Progenitor cell of endocrine pancreas (in vitro differentiated cells): ENCODE results near the gene MOB3B. TPM values are rescaled to one million over a fixed set of nuclear protein-coding genes. Genes with fewer than 3 reads are reported as not detected.

Source experiments
- DNase-seq: peaks from one replicate; pipeline ENCODE4 v3.0.0; 2021; ENCODE audit warnings: low spot score; ENCODE audit not compliant: unreplicated experiment
- H3K27ac Mint-ChIP-seq: 2 replicates; pipeline ENCODE4 v1.8.0; 2021; ENCODE audit warnings: mild to moderate bottlenecking, moderate library complexity, mixed read lengths
- H3K27me3 Mint-ChIP-seq: 2 replicates; pipeline ENCODE4 v1.8.0; 2021; ENCODE audit warnings: mixed read lengths
- H3K36me3 Mint-ChIP-seq: 2 replicates; pipeline ENCODE4 v1.8.0; 2022; ENCODE audit warnings: mixed read lengths; ENCODE audit not compliant: insufficient read depth
- H3K4me1 Mint-ChIP-seq: 2 replicates; pipeline ENCODE4 v1.8.0; 2021; ENCODE audit warnings: low read depth, mixed read lengths
- H3K4me3 Mint-ChIP-seq: 2 replicates; pipeline ENCODE4 v1.8.0; 2021; ENCODE audit warnings: low read depth, mild to moderate bottlenecking, moderate library complexity, mixed read lengths
- H3K9me3 Mint-ChIP-seq: 2 replicates; pipeline ENCODE4 v1.8.0; 2021; ENCODE audit warnings: low read depth, mixed read lengths
- CTCF ChIP-seq: fragments of 200-600 bp; sonication (generic); IDR thresholded peaks from one replicate; pipeline ENCODE4 v1.5.0; 2021; ENCODE audit warnings: antibody characterized with exemption, mild to moderate bottlenecking; ENCODE audit not compliant: unreplicated experiment
- total RNA-seq: library from RNA; stranded (reverse); gene quantifications from 2 replicates; pipeline ENCODE4 v1.2.1, GENCODE V29; 2021

The MOB3B gene
- total RNA-seq, 1 donor from 2014 or later = 15.4 TPM

GRCh38 chr9:27393054-27393846, 136.4 kb downstream of the MOB3B start:
- Mint-ChIP-seq H3K36me3 (peaks cover 2% of the 10 kb centered on the region), H3K4me3 (no peak overlapping the region), H3K4me1 (peaks cover 30% of the 10 kb centered on the region), H3K9me3 (peaks cover 6% of the 10 kb centered on the region), H3K27me3 (no peaks in the 10 kb centered on the region), H3K27ac (no peak overlapping the region)
- DNase-seq = no peak
- no peak for TF ChIP-seq CTCF

GRCh38 chr9:27392451-27392850, 137.2 kb downstream of the MOB3B start:
- H3K27ac Mint-ChIP-seq = no peak overlapping the region
- no peak for TF ChIP-seq CTCF
- peaks cover 2% of the 10 kb centered on the region for H3K36me3 Mint-ChIP-seq
- no peak for DNase-seq
- no peak overlapping the region for H3K4me3 Mint-ChIP-seq
- H3K27me3 Mint-ChIP-seq = no peaks in the 10 kb centered on the region
- H3K9me3 Mint-ChIP-seq = peaks cover 6% of the 10 kb centered on the region
- peaks cover 34% of the 10 kb centered on the region for H3K4me1 Mint-ChIP-seq

DNA sequence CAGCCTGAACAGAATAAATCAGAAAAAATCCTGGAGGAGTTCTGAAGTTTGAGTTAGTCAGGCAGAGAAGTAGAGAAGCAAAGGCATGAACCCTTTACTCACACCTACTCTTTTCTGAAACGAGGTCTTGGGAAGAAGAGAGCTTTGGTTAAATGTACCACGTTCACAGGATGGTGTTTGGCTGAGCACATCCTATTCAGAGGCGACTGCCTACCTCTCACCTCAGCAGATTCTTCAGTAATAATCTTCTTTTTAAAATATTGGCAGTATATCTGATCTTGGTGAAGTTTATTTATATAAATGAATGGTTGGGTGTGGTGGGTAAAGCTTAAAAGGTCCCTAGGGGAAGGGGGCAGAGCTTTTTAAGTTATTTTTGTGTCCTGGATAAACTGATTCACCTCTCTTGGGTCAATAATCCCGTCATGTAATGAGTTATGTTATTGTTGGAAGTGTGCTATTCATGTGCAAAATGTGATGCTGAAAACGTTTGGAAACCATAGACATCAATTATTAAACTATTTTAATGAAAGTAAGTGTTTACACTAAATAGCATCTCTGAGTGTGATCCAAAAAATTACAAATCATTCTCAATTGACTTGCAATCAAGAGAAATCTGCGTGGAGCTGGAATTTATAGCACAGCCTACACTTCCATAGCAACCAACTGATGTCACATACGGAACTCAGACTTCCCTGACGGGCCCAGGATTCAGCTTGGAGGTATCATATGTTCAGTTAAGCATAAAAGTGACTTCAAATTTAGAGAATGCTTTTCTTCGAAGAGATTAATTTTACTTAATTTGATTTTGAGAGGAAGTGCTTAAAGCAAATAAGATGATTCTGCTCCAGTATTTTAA, 138.3 kb downstream of the MOB3B start:
- Mint-ChIP-seq H3K4me3 (no peak overlapping the region), H3K27me3 (no peaks in the 10 kb centered on the region), H3K36me3 (no peaks in the 10 kb centered on the region), H3K4me1 (peaks cover 41% of the 10 kb centered on the region), H3K27ac (no peak overlapping the region), H3K9me3 (peaks cover under 1% of the 10 kb centered on the region)
- DNase-seq = no peak
- no peak for TF ChIP-seq CTCF

GRCh38 chr9:27388150-27388549, 141.5 kb downstream of the MOB3B start:
- Mint-ChIP-seq H3K27ac (no peak overlapping the region), H3K36me3 (no peaks in the 10 kb centered on the region), H3K4me1 (peaks cover 48% of the 10 kb centered on the region), H3K27me3 (no peaks in the 10 kb centered on the region), H3K9me3 (no peaks in the 10 kb centered on the region), H3K4me3 (no peak overlapping the region)
- DNase-seq = no peak
- TF ChIP-seq CTCF = no peak

DNA sequence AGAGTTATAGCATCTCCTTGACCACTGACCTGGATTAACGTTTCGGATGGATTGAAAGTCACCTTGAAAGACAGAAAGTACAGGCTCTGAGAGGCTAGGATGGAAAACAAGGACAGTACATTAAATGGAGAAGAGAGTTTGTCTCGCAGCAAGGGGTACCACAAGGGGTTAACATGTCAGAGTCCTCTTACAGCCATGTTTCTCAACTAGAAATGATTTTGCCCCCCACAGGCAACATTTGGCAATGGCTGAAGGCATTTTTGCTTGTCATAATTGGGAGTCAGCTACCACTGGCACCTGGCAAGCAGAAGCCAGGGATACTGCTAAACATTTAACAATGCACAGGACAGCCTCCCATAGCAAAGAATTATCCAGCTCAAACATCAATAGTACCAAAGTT, 141.9 kb downstream of the MOB3B start:
- Mint-ChIP-seq H3K9me3 (no peaks in the 10 kb centered on the region), H3K36me3 (no peaks in the 10 kb centered on the region), H3K4me1 (peaks cover 46% of the 10 kb centered on the region), H3K27me3 (no peaks in the 10 kb centered on the region), H3K4me3 (no peak overlapping the region), H3K27ac (no peak overlapping the region)
- no peak for TF ChIP-seq CTCF
- DNase-seq = no peak
